IMR-90 (cell line): ENCODE measurements around the gene DSCAM.

Source experiments
- CEBPB ChIP-seq: IDR thresholded peaks from 2 replicates; pipeline ENCODE4 v1.6.1; 2012; ENCODE audit warnings: low read depth, low read length, improper control_type of control experiment
- POLR2A ChIP-seq: IDR thresholded peaks from 2 replicates; pipeline ENCODE4 v1.6.1; 2012; ENCODE audit warnings: mild to moderate bottlenecking, low read depth, low read length
- TF ChIP-seq, protein P1 (sequence below): conservative IDR thresholded peaks from 2 replicates; pipeline ENCODE4 v1.5.1; 2012; ENCODE audit warnings: mild to moderate bottlenecking, low read depth, low read length, improper control_type of control experiment

DNA sequence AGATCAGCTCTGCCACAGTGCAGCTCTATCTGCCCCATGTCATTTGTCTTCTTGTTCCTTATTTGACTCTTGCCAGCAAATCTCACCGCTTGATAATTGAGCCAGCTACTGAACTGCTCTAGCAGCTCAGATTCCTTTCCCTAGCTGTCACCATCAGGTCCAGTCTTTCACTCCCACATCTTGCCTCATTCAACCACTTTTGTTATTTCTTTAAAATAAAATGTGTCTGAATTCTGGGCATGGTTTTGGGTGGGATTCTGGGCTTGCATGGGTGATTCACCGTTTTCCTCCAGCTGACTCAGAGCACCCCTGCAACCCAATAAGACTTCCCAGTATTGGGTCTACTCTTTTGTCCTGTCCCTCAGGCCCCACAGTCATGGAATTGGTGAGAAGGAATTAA is 215.7 kb downstream of the DSCAM start:
- TF ChIP-seq, protein P1, sequence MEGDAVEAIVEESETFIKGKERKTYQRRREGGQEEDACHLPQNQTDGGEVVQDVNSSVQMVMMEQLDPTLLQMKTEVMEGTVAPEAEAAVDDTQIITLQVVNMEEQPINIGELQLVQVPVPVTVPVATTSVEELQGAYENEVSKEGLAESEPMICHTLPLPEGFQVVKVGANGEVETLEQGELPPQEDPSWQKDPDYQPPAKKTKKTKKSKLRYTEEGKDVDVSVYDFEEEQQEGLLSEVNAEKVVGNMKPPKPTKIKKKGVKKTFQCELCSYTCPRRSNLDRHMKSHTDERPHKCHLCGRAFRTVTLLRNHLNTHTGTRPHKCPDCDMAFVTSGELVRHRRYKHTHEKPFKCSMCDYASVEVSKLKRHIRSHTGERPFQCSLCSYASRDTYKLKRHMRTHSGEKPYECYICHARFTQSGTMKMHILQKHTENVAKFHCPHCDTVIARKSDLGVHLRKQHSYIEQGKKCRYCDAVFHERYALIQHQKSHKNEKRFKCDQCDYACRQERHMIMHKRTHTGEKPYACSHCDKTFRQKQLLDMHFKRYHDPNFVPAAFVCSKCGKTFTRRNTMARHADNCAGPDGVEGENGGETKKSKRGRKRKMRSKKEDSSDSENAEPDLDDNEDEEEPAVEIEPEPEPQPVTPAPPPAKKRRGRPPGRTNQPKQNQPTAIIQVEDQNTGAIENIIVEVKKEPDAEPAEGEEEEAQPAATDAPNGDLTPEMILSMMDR: no peak
- no peak for TF ChIP-seq POLR2A
- no peak for TF ChIP-seq CEBPB
